PFSK-1 (cell line): Measurements from ENCODE around the gene UQCRQ.

Source experiments
- FOXP2 ChIP-seq: optimal IDR thresholded peaks from 2 replicates; pipeline ENCODE3; 2011; ENCODE audit warnings: borderline replicate concordance, control low read depth, inconsistent platforms; ENCODE audit not compliant: insufficient read depth; ENCODE audit errors: extremely low read length, extremely low read depth
- POLR2AphosphoS5 ChIP-seq: IDR thresholded peaks from 2 replicates; pipeline ENCODE4 v1.6.1; 2012; ENCODE audit warnings: low read depth, mild to moderate bottlenecking, control low read depth, low read length, moderate library complexity
- SIN3A ChIP-seq: IDR thresholded peaks from 2 replicates; pipeline ENCODE4 v1.6.1; 2012; ENCODE audit warnings: mild to moderate bottlenecking, low read length, moderate library complexity, borderline replicate concordance; ENCODE audit not compliant: insufficient read depth
- TAF1 ChIP-seq: IDR thresholded peaks from 2 replicates; pipeline ENCODE4 v1.6.1; 2012; ENCODE audit warnings: low read length, control low read depth, borderline replicate concordance; ENCODE audit not compliant: insufficient read depth
- TF ChIP-seq, protein P1 (sequence below), 2 experiments: IDR thresholded peaks; 2 replicates each; pipeline versions ENCODE4 v1.6.1 to v1.8.0; 2011 to 2012; ENCODE audit warnings: low read depth in 2 of 2, low read length in 2 of 2, control low read depth in 1 of 2, inconsistent platforms in 1 of 2, mild to moderate bottlenecking in 1 of 2, moderate library complexity in 1 of 2; ENCODE audit not compliant: insufficient read depth in 1 of 2

The UQCRQ gene

DNA sequence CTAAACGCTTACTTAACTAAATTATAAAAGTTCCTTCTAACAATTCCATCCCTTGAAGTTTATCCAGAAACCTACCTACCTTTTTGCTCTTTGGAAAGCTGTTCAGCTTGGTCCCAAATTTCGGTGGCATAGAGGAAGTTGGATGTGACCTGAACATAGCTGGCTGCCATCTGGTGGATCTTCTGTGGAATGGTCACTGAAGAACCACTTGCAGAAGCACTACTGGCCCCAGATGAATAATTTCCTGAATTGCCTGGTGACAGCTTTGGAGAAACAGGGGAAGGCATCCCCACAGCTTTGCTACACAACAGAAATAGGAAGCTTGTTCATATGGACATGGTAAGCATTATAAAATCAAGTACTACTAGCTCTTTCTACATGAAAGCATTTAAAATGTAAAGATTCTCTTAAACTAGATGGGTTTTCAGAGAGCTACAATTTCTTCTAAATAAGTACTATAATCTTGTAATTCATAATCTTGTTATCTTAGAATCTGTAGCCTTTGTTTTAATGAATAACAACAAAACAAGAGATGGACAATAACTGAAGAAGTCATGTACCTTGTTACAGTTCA lies 16.9 kb downstream of the UQCRQ start:
- TF ChIP-seq, protein P1, sequence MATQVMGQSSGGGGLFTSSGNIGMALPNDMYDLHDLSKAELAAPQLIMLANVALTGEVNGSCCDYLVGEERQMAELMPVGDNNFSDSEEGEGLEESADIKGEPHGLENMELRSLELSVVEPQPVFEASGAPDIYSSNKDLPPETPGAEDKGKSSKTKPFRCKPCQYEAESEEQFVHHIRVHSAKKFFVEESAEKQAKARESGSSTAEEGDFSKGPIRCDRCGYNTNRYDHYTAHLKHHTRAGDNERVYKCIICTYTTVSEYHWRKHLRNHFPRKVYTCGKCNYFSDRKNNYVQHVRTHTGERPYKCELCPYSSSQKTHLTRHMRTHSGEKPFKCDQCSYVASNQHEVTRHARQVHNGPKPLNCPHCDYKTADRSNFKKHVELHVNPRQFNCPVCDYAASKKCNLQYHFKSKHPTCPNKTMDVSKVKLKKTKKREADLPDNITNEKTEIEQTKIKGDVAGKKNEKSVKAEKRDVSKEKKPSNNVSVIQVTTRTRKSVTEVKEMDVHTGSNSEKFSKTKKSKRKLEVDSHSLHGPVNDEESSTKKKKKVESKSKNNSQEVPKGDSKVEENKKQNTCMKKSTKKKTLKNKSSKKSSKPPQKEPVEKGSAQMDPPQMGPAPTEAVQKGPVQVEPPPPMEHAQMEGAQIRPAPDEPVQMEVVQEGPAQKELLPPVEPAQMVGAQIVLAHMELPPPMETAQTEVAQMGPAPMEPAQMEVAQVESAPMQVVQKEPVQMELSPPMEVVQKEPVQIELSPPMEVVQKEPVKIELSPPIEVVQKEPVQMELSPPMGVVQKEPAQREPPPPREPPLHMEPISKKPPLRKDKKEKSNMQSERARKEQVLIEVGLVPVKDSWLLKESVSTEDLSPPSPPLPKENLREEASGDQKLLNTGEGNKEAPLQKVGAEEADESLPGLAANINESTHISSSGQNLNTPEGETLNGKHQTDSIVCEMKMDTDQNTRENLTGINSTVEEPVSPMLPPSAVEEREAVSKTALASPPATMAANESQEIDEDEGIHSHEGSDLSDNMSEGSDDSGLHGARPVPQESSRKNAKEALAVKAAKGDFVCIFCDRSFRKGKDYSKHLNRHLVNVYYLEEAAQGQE (IDR thresholded peaks at IDR 0.05; ENCODE audit: insufficient read depth in 1 of 2, low read depth in 2 of 2, low read length in 2 of 2), result no peak; a peak in 1 of 4 replicates
- TF ChIP-seq FOXP2 (no peak), POLR2AphosphoS5 (no peak), TAF1 (no peak), SIN3A (no peak)

DNA sequence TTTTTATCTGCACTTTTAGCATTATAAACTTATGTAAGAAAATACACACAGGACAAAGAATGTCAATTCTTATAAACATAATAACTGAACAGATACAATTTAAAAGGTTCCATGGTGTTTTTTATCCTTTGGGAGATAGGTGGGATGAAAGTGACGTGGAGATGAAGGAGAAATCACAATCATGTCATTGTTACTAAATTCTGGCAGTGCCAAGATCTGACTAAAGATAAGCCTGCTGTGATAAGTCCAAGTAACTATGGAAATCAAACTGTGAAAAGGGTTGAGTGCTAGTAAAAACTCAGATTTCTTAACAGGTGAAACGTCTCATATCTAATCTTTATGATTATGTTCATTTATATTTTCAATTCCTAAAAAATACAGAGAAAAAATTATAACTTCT lies 18.1 kb downstream of the UQCRQ start:
- TF ChIP-seq, protein P1 (IDR thresholded peaks at IDR 0.05; ENCODE audit: insufficient read depth in 1 of 2, low read depth in 2 of 2, low read length in 2 of 2), result no peak
- TF ChIP-seq TAF1 (no peak), POLR2AphosphoS5 (no peak), SIN3A (no peak), FOXP2 (no peak)

DNA sequence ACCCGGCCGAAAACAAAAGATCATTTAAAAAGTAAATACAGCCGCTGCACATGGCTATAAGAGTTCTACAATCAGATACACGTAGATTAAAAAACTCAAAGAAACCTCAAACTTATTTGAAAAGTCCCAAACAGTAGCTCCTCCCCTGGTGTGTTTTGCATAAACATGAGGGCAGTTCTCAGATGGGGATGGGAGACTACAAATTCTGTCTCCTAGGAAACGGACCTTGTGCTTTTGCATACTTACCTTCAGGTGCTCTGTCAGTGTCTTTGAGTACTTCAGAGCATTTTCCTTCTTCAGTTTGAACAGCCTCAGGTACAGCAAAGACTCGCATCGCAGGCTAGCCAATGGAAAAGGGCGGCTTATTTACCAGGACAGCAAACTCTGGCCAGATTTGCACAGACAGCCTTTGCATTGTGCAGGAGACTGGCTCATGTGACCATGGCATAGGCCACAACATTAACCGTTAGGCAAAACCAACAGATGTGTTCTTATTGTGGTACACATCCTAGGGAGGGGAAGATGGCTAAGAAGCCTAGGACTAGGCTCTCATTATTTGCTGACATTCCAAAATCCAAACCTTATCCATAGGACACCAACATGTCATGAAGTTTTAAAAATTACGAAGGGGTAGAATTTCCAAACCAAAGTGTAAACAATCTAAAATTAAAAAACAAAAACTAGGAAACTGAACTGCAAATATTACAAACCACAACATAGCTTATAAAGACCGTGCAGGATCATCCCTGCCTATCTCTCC lies 19.8 kb downstream of the UQCRQ start:
- TF ChIP-seq TAF1, result no peak
- TF ChIP-seq, protein P1 (IDR thresholded peaks at IDR 0.05; ENCODE audit: insufficient read depth in 1 of 2, low read depth in 2 of 2, low read length in 2 of 2), result no peak
- TF ChIP-seq SIN3A, result no peak
- TF ChIP-seq POLR2AphosphoS5, result no peak
- TF ChIP-seq FOXP2, result no peak

DNA sequence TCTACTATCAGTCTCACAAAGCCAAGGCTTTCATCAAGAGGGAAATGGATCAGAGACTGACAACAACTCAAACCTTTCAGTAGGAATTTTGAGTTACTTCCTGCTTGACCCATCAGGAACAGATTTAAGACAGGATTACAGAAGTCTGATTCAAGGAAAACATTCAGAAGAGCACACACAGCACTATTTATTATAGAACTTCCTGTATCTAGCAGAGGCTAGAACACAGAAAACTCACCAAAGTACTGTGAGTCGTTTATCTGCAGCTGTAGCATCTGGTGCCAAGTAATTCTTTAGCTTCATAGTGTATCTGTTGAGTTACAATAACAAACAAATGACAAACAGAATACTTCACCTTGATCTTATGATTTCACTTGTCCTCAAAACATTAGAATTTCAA lies 20.8 kb downstream of the UQCRQ start:
- TF ChIP-seq POLR2AphosphoS5 (no peak), FOXP2 (no peak), SIN3A (no peak), TAF1 (no peak)
- TF ChIP-seq, protein P1 (IDR thresholded peaks at IDR 0.05; ENCODE audit: insufficient read depth in 1 of 2, low read depth in 2 of 2, low read length in 2 of 2), result no peak
